WTC11 (cell line): ENCODE data around the gene PLEKHB1. TPM values are rescaled to one million over a fixed set of nuclear protein-coding genes. Genes with fewer than 3 reads are reported as not detected.

ENCODE experiments used
- ATAC-seq: fragments of 200-7000 bp; cut with Tn5 transposase; 2 replicates; pipeline ENCODE4 v1.10.0; 2021; ENCODE audit warnings: mild to moderate bottlenecking, moderate library complexity
- CTCF ChIA-PET: fragments of 300-600 bp; sonication (Branson Sonifier 250); formaldehyde crosslinking; loops from one replicate; lab custom pipeline; 2021; ENCODE audit warnings: antibody characterized with exemption; lab: Charles Lee
- POLR2A ChIA-PET: fragments of 350-600 bp; sonication (Branson Sonifier 250); formaldehyde crosslinking; loops from one replicate; lab custom pipeline; 2021; ENCODE audit warnings: antibody characterized with exemption; lab: Charles Lee
- DNase-seq: peaks from one replicate; pipeline ENCODE4 v3.0.0; 2021; ENCODE audit warnings: low spot score
- H3K27ac Mint-ChIP-seq: 2 replicates; pipeline ENCODE4 v1.8.0; 2021; ENCODE audit warnings: mixed read lengths
- H3K27me3 Mint-ChIP-seq: 2 replicates; pipeline ENCODE4 v1.8.0; 2021; ENCODE audit warnings: low read depth, mild to moderate bottlenecking, moderate library complexity, mixed read lengths
- H3K36me3 Mint-ChIP-seq: 2 replicates; pipeline ENCODE4 v1.8.0; 2021; ENCODE audit warnings: mixed read lengths
- H3K4me1 Mint-ChIP-seq: 2 replicates; pipeline ENCODE4 v1.8.0; 2022; ENCODE audit warnings: mixed read lengths
- H3K4me3 Mint-ChIP-seq: 2 replicates; pipeline ENCODE4 v1.8.0; 2021; ENCODE audit warnings: mild to moderate bottlenecking, moderate library complexity, mixed read lengths
- H3K9me3 Mint-ChIP-seq: 2 replicates; pipeline ENCODE4 v1.8.0; 2021; ENCODE audit warnings: mixed read lengths
- CREB1 ChIP-seq: sonication (generic); formaldehyde crosslinking; IDR thresholded peaks from 2 replicates; pipeline ENCODE4 v1.8.0; 2023; ENCODE audit warnings: mild to moderate bottlenecking, missing genetic modification reagents
- E2F4 ChIP-seq: sonication (generic); formaldehyde crosslinking; IDR thresholded peaks from 2 replicates; pipeline ENCODE4 v1.8.1; 2022; ENCODE audit warnings: low read depth, mild to moderate bottlenecking, moderate library complexity, missing genetic modification reagents, borderline replicate concordance
- FOXJ3 ChIP-seq: sonication (generic); formaldehyde crosslinking; IDR thresholded peaks from 2 replicates; pipeline ENCODE4 v1.9.0; 2021; ENCODE audit warnings: missing genetic modification reagents, mild to moderate bottlenecking, borderline replicate concordance
- GRHL2 ChIP-seq: fragments of 250-450 bp; sonication (Bioruptor Pico); IDR thresholded peaks from 2 replicates; pipeline ENCODE4 v1.8.0; 2022; ENCODE audit warnings: mild to moderate bottlenecking, moderate library complexity; ENCODE audit not compliant: insufficient replicate concordance, severe bottlenecking
- NR1H2 ChIP-seq: sonication (generic); formaldehyde crosslinking; IDR thresholded peaks from 2 replicates; pipeline ENCODE4 v1.9.0; 2021; ENCODE audit warnings: mild to moderate bottlenecking, moderate library complexity, missing genetic modification reagents
- PRDM15 ChIP-seq: sonication (generic); formaldehyde crosslinking; IDR thresholded peaks from 2 replicates; pipeline ENCODE4 v1.8.0; 2022; ENCODE audit warnings: missing genetic modification reagents
- STAT6 ChIP-seq: sonication (generic); formaldehyde crosslinking; conservative IDR thresholded peaks from 2 replicates; pipeline ENCODE4 v1.8.1; 2023; ENCODE audit warnings: mild to moderate bottlenecking, low read depth, missing genetic modification reagents, moderate library complexity
- ZBTB21 ChIP-seq: sonication (generic); formaldehyde crosslinking; IDR thresholded peaks from 2 replicates; pipeline ENCODE4 v1.8.1; 2023; ENCODE audit warnings: mild to moderate bottlenecking, missing genetic modification reagents, borderline replicate concordance
- ZNF121 ChIP-seq: sonication (generic); formaldehyde crosslinking; IDR thresholded peaks from 2 replicates; pipeline ENCODE4 v1.8.0; 2023; ENCODE audit warnings: missing genetic modification reagents
- ZNF138 ChIP-seq: sonication (generic); formaldehyde crosslinking; conservative IDR thresholded peaks from 2 replicates; pipeline ENCODE4 v1.8.1; 2022; ENCODE audit warnings: mild to moderate bottlenecking, moderate library complexity, missing genetic modification reagents
- ZNF219 ChIP-seq: sonication (generic); formaldehyde crosslinking; IDR thresholded peaks from 2 replicates; pipeline ENCODE4 v1.8.0; 2023; ENCODE audit warnings: missing genetic modification reagents, mild to moderate bottlenecking, borderline replicate concordance
- ZNF232 ChIP-seq: sonication (generic); formaldehyde crosslinking; IDR thresholded peaks from 2 replicates; pipeline ENCODE4 v1.8.0; 2022; ENCODE audit warnings: mild to moderate bottlenecking, missing genetic modification reagents
- ZNF281 ChIP-seq: sonication (generic); formaldehyde crosslinking; IDR thresholded peaks from 2 replicates; pipeline ENCODE4 v1.8.0; 2023; ENCODE audit warnings: mild to moderate bottlenecking, missing genetic modification reagents
- ZNF317 ChIP-seq: sonication (generic); formaldehyde crosslinking; IDR thresholded peaks from 2 replicates; pipeline ENCODE4 v1.8.1; 2023; ENCODE audit warnings: low read depth, mild to moderate bottlenecking, moderate library complexity, missing genetic modification reagents, borderline replicate concordance
- ZNF425 ChIP-seq: fragments of 250-450 bp; sonication (Bioruptor Pico); conservative IDR thresholded peaks from 2 replicates; pipeline ENCODE4 v1.9.0; 2021; ENCODE audit warnings: mild to moderate bottlenecking
- ZNF512 ChIP-seq: sonication (generic); formaldehyde crosslinking; IDR thresholded peaks from 2 replicates; pipeline ENCODE4 v1.8.1; 2022; ENCODE audit warnings: missing genetic modification reagents, borderline replicate concordance
- total RNA-seq: library from RNA; stranded (reverse); gene quantifications from 3 replicates; pipeline ENCODE4 v1.2.3, GENCODE V29; 2021

The PLEKHB1 gene
- total RNA-seq, 1 experiment from 2014 or later: 12.0 TPM

GRCh38 chr11:73667891-73668290 lies 21.5 kb downstream of the PLEKHB1 start:
- Mint-ChIP-seq H3K9me3 (no peaks in the 10 kb centered on the region), H3K4me3 (no peak overlapping the region), H3K27me3 (peaks cover 9% of the 10 kb centered on the region), H3K27ac (no peak overlapping the region), H3K4me1 (peaks cover 9% of the 10 kb centered on the region), H3K36me3 (no peaks in the 10 kb centered on the region)
- POLR2A ChIA-PET: no interaction called here
- ATAC-seq (no peak), DNase-seq (no peak)
- CTCF ChIA-PET: no interaction called here
- TF ChIP-seq E2F4 (no peak), NR1H2 (CRISPR knock-in tag) (no peak), ZNF281 (no peak), STAT6 (CRISPR knock-in tag) (no peak)

GRCh38 chr11:73670808-73671207 lies 24.4 kb downstream of the PLEKHB1 start:
- ChIA-PET CTCF (interaction anchor here (1.4 to 3.0 kb wide), 2 partner anchors 10 to 261 kb away, joined by 4 to 14 read pairs; no protein-coding TSS in a partner anchor), POLR2A (no interaction called here)
- H3K36me3 Mint-ChIP-seq: peaks cover 3% of the 10 kb centered on the region; the same call in 1 of the 2 replicates
- H3K27me3 Mint-ChIP-seq: no peaks in the 10 kb centered on the region
- no peak overlapping the region for H3K27ac Mint-ChIP-seq
- no peak overlapping the region for H3K4me3 Mint-ChIP-seq
- no peaks in the 10 kb centered on the region for H3K4me1 Mint-ChIP-seq
- DNase-seq (no peak), ATAC-seq (no peak)
- H3K9me3 Mint-ChIP-seq: no peaks in the 10 kb centered on the region
- TF ChIP-seq ZNF121 (CRISPR knock-in tag) (no peak), ZNF425 (CRISPR knock-in tag) (no peak), CREB1 (CRISPR knock-in tag) (no peak), ZNF232 (CRISPR knock-in tag) (no peak), PRDM15 (CRISPR knock-in tag) (no peak), FOXJ3 (CRISPR knock-in tag) (no peak), ZNF281 (no peak), ZNF138 (no peak), GRHL2 (no peak), ZNF512 (CRISPR knock-in tag) (no peak), ZNF219 (CRISPR knock-in tag) (no peak), ZNF317 (CRISPR knock-in tag) (no peak), ZBTB21 (CRISPR knock-in tag) (no peak)
